Ishikawa (cell line): ENCODE results near the gene CABP4.

Experiments
- CEBPB ChIP-seq: IDR thresholded peaks from 2 replicates; pipeline ENCODE4 v1.6.1; 2012
- CREB1 ChIP-seq: IDR thresholded peaks from 2 replicates; pipeline ENCODE4 v1.6.1; 2012; ENCODE audit warnings: low read depth
- EGR1 ChIP-seq: IDR thresholded peaks from 2 replicates; pipeline ENCODE4 v1.6.1; 2012
- MAX ChIP-seq: IDR thresholded peaks from 2 replicates; pipeline ENCODE4 v1.6.1; 2012
- NFIC ChIP-seq: IDR thresholded peaks from 2 replicates; pipeline ENCODE4 v1.6.1; 2012
- RAD21 ChIP-seq: IDR thresholded peaks from 2 replicates; pipeline ENCODE4 v1.6.1; 2012; ENCODE audit warnings: low read depth
- REST ChIP-seq: IDR thresholded peaks from 2 replicates; pipeline ENCODE4 v1.6.1; 2012; ENCODE audit warnings: low read depth, mild to moderate bottlenecking
- TAF1 ChIP-seq: IDR thresholded peaks from 2 replicates; pipeline ENCODE4 v1.6.1; 2012; ENCODE audit warnings: low read depth, mild to moderate bottlenecking
- TCF12 ChIP-seq: IDR thresholded peaks from 2 replicates; pipeline ENCODE4 v1.6.1; 2012; ENCODE audit warnings: low read depth
- YY1 ChIP-seq: IDR thresholded peaks from 2 replicates; pipeline ENCODE4 v1.6.1; 2012; ENCODE audit warnings: low read depth
- ZBTB7A ChIP-seq: IDR thresholded peaks from 2 replicates; pipeline ENCODE4 v1.6.1; 2012; ENCODE audit warnings: low read depth

- TF ChIP-seq ZBTB7A: no peak
- no peak for TF ChIP-seq REST
- no peak for TF ChIP-seq CEBPB
- no peak for TF ChIP-seq YY1
- TF ChIP-seq TAF1: no peak
- no peak for TF ChIP-seq EGR1
- TF ChIP-seq CREB1: no peak
- TF ChIP-seq RAD21: no peak
- no peak for TF ChIP-seq NFIC
- no peak for TF ChIP-seq TCF12
- TF ChIP-seq MAX: no peak
Observed at GRCh38 chr11:67445515-67445914, 9.6 kb upstream of the CABP4 start.
